Testis (tissue), 3 donors: ENCODE measurements around the gene AGRN. TPM values are rescaled to one million over a fixed set of nuclear protein-coding genes. Genes with fewer than 3 reads are reported as not detected.
A peak's percentile ranks its signal among the peaks of the same experiment; 100 is the strongest.
"Not testable (repeated sequence)": the region's sequence is repeated elsewhere in the genome, so short reads cannot be mapped to it uniquely, and the experiment has no call there.

ENCODE experiments used
- DNase-seq: peaks from one replicate; pipeline ENCODE4 v3.0.0-alpha.2; 2019
- H3K27ac ChIP-seq, 2 donors: fragments of 200-600 bp; sonication (generic); one replicate each; pipeline ENCODE4 v1.5.1; 2019
- H3K27me3 ChIP-seq: fragments of 200-600 bp; sonication (generic); one replicate; pipeline ENCODE4 v1.5.1; 2019
- H3K36me3 ChIP-seq: fragments of 200-600 bp; sonication (generic); one replicate; pipeline ENCODE4 v1.5.1; 2017; ENCODE audit warnings: low read depth; ENCODE audit errors: missing control alignments
- H3K4me1 ChIP-seq: fragments of 200-600 bp; sonication (generic); one replicate; pipeline ENCODE4 v1.5.1; 2019
- H3K4me3 ChIP-seq, 2 donors: fragments of 200-600 bp; sonication (generic); one replicate each; pipeline ENCODE4 v1.5.1; 2017 to 2019
- H3K9me3 ChIP-seq: fragments of 200-600 bp; sonication (generic); one replicate; pipeline ENCODE4 v1.5.1; 2017
- CTCF ChIP-seq, 3 experiments: fragments of 450-650 bp in 2 of 3; fragments of 200-600 bp in 1 of 3; sonication (generic) in 1 of 3; IDR thresholded peaks; one replicate each; pipeline ENCODE4 v1.5.1; 2016 to 2019; ENCODE audit warnings: antibody characterized with exemption in 3 of 3, mild to moderate bottlenecking in 2 of 3, moderate library complexity in 1 of 3
- POLR2A ChIP-seq: fragments of 450-650 bp; IDR thresholded peaks from one replicate; pipeline ENCODE4 v1.6.1; 2017; ENCODE audit warnings: antibody characterized with exemption, mild to moderate bottlenecking, moderate library complexity
- WGBS, 2 donors: methylation state at CpG; one replicate each; pipeline ENCODE4 v1.1.5; 2018; 5-methylcytosine and 5-hydroxymethylcytosine counted together
- intact Hi-C: fragments of 100-400 bp; cut with DNase I; formaldehyde crosslinking; loops from one replicate; pipeline ENCODE4 v1.15.1; 2023; ENCODE audit warnings: low total_unique reads
- polyA plus RNA-seq: library from polyadenylated mRNA; stranded (reverse); fragments of 350-450 nt; fragmentation: Illumina TruSeq; extraction: RNeasy Lipid Tissue Mini Kit (QIAGEN cat#74804); gene quantifications from one replicate; pipeline ENCODE4 v1.2.3, GENCODE V29; 2014; ENCODE audit warnings: low read depth, low replicate concordance; ENCODE audit not compliant: insufficient read depth
- total RNA-seq, 2 donors: library from RNA; depleted of rRNA; stranded (reverse); fragments of >200 nt; gene quantifications; one replicate each; pipeline ENCODE4 v1.2.3, GENCODE V29; 2016

The AGRN gene
- total and polyA plus RNA-seq, 3 donors from 2014 or later: 48.9 to 108 (median 99.4) TPM

GRCh38 chr1:1065265-1065939 is 45.5 kb downstream of the AGRN start:
- no peaks in the 10 kb centered on the region for H3K9me3 ChIP-seq
- H3K4me3 ChIP-seq: no peak overlapping the region
- intact Hi-C loops: loop anchor here (10.0 kb wide), 1 partner anchor 61 kb away; the partner anchor contains the start of gene HES4
- WGBS, 2 donors: 53 to 58% methylated on average over 16 to 19 of the region's 20 CpGs
- no peaks in the 10 kb centered on the region for H3K27me3 ChIP-seq
- no peaks in the 10 kb centered on the region for H3K36me3 ChIP-seq
- TF ChIP-seq CTCF (IDR thresholded peaks at IDR 0.05) (no peak), POLR2A (no peak)
- no peak for DNase-seq
- H3K27ac ChIP-seq: no peak overlapping the region
- H3K4me1 ChIP-seq: peaks cover 15% of the 10 kb centered on the region

GRCh38 chr1:1065940-1066304 is 46.0 kb downstream of the AGRN start:
- H3K4me3 ChIP-seq, H3K27ac ChIP-seq, H3K9me3 ChIP-seq, H3K27me3 ChIP-seq, H3K36me3 ChIP-seq: not testable (repeated sequence)
- intact Hi-C loops: loop anchor here (10.0 kb wide), 1 partner anchor 61 kb away; the partner anchor contains the start of gene HES4
- WGBS, 2 donors: 34 to 37% methylated on average over 11 of the region's 11 CpGs
- peaks cover 15% of the 10 kb centered on the region for H3K4me1 ChIP-seq
- peak; percentile 52 for DNase-seq

- intact Hi-C loops: loop anchor here (10.0 kb wide), 1 partner anchor 62 kb away; the partner anchor contains the start of gene HES4
- Histone ChIP-seq H3K27ac (no peak overlapping the region), H3K4me1 (peaks cover 15% of the 10 kb centered on the region), H3K36me3 (no peaks in the 10 kb centered on the region), H3K4me3 (no peak overlapping the region), H3K27me3 (no peaks in the 10 kb centered on the region), H3K9me3 (no peaks in the 10 kb centered on the region)
- 67 to 71% methylated on average over 12 to 27 of the region's 27 CpGs for WGBS, 2 donors
- no peak for TF ChIP-seq POLR2A
- no peak for TF ChIP-seq CTCF (IDR thresholded peaks at IDR 0.05)
- no peak for DNase-seq
These were observed 46.7 kb downstream of the AGRN start for GRCh38 chr1:1066403-1067283.

GRCh38 chr1:1067284-1067859 is 47.5 kb downstream of the AGRN start:
- Histone ChIP-seq H3K4me1 (peaks cover 12% of the 10 kb centered on the region), H3K4me3 (no peak overlapping the region), H3K27ac (no peak overlapping the region), H3K9me3 (no peaks in the 10 kb centered on the region), H3K27me3 (no peaks in the 10 kb centered on the region), H3K36me3 (no peaks in the 10 kb centered on the region)
- DNase-seq: no peak
- 74 to 100% methylated on average over 4 to 54 of the region's 54 CpGs for WGBS, 2 donors
- intact Hi-C loops: loop anchor here (10.0 kb wide), 1 partner anchor 63 kb away; the partner anchor contains the start of gene HES4
- no peak for TF ChIP-seq CTCF (IDR thresholded peaks at IDR 0.05)
- TF ChIP-seq POLR2A: no peak
